GM04503 (cell line): ENCODE results near the gene DOCK2.

Experiments
- DNase-seq: peaks from one replicate; pipeline ENCODE4 v3.0.0-alpha.2; 2012; ENCODE audit warnings: low read depth

The DOCK2 gene

DNA sequence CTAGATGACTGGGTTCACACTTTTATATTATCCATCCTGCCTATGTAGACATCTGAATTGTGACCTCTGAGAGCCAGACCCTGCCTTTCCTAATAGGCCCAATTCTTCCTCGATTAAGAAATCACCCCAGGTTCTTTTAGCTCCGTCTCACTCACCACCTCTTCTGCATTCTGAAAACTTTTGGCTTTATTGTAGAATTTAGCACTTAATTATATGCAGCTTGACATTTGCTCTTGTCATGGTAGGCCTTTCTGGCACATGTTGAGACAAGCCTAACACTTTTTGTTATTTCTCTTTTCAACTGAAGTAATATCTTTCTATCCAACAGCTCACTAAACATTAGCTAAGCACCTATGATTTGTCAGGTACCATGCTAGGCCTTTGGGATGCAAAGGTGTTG is 180.0 kb downstream of the DOCK2 start:
- DNase-seq, result no peak

DNA sequence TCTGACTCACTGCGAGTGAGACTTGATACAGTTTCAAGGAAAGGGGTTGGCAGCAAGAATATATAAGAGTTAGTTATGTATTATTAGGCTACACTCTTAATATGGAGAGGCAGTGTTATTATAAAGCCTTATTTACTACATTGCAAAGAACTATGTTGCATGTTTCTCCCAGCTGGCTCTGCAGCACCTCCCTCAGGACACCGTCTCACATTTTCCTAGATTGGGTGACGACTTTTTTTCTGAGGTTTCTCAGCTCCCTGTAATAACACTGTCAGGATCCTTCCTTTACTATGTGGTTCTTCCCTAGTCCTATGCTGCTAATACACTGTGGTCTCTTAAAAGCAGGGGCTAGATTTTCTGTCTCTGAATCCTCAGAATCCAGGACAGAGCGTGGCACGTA is 189.5 kb downstream of the DOCK2 start:
- DNase-seq, result no peak

DNA sequence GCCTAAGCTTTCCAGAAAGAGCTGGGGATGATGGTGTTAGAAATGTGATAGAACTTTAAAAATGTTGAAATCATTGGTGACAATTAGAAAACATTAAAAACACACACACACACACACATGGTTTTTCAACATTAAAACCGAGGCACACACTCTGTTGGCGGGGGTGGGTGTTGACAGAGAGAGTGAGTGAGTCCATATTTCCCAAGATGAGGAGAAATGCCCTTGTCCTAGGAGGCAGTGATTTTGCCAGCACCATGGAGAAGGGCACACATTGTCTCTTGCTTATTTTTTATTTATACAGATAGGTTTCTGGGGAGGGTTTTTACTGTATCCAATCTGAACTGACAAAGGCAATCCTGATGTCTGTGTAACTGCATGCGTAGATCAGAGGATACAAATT is 190.7 kb downstream of the DOCK2 start:
- DNase-seq, result no peak

DNA sequence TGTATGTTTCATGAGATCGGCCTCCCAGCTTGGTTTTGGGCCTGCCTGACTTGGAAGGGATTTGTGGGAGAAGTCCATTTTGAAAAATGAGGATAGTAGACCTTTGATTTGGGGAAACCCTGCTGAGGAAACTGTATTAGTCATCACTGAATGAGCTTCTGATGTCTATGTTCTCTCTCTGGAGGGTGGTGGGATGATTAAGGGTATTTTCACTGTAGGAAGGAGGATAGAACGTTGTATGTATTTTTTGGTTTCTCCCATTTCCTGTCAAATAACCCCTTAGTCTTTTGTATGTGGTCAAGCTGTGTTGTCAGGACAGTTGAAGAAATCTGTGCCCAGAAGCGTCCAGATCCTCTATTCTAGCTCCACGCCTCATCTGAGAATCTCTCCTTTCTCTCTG is 191.3 kb downstream of the DOCK2 start:
- DNase-seq, result no peak

DNA sequence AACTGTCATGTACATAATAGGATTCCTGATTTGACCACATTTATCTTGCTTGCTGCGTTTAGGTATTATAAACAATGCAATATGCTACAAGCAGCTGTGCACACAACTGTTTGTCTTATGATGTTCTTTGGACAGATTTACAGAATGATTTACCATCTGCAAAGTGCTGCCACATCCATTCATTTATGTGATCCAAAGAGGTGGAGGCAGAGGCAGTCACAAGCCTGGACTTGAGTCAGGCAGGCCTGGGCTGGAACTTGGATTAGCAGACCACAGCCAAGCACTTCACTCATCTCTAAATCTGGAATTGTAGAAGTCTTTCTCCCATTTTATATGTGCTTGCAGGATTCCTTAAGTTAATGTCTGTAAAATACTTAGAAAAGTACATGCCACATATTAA is 194.3 kb downstream of the DOCK2 start:
- DNase-seq, result no peak

DNA sequence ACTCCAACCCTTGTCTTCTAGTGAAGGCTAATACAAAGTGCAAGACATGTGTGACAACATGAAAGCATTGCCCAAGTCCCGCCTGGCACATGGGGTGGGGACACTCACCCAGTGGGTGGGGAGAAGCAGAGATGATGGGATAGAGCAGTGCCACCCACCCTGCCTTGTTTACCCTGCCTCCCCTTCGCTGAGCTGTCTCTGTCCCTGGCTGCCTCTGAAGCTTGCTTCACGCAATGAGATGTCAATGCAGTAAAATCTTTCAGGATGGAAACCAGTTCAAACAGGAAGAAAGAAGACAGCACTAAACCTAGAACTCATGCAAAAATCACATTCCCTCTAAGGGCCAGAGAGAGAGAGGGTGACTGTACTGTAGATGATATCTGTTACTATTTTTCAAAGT is 195.2 kb downstream of the DOCK2 start:
- DNase-seq, result no peak

DNA sequence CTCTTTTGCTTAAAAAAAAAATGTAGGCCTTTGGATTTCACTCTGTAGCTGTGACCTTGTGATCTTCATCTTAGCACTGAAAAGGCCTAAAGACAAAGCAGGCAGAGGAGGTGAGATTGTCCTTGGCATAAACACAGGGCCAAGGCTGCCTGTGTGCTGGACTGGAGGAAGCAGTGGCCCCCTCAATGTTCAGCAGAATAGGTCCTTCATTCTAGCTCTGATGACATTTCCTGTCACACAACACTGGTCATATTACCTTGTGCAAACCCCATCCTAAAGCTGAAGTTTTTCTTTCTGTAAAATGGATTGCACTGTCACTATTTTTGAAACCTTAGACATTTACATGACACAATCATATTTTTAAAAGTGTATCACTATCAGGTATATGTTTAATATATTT is 195.8 kb downstream of the DOCK2 start:
- DNase-seq, result no peak

DNA sequence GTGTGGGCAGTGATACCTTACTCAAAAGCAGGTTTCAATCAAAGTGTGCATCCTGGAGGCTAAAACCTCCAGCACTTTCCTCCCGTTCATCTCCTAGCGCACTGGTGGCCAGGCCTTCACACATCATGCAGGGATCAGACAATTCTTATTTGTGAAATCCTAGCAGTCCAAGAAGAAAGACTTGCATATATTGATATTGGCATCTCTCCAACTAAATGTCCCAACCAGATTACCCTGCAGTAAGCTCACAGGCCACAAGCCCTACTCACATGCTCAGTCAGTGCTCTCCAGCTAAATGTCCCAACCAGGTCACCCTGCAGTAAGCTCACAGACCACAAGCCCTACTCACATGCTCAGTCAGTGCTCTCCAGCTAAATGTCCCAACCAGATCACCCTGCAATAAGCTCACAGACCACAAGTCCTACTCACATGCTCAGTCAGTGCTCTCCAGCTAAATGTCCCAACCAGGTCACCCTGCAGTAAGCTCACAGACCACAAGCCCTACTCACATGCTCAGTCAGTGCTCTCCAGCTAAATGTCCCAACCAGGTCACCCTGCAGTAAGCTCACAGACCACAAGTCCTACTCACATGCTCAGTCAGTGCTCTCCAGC is 196.7 kb downstream of the DOCK2 start:
- peak; percentile 11 for DNase-seq

DNA sequence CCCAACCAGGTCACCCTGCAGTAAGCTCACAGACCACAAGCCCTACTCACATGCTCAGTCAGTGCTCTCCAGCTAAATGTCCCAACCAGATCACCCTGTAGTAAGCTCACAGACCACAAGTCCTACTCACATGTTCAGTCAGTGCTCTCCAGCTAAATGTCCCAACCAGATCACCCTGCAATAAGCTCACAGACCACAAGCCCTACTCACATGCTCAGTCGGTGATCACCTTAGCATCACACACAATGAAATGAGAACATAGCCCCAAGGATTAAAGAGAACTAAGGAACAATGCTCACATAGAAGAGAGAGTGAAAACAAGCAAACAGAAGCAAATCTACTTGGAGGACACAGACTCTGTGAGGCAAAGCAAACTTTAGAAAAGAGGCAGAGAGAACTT is 197.5 kb downstream of the DOCK2 start:
- DNase-seq, result peak; percentile 6

DNA sequence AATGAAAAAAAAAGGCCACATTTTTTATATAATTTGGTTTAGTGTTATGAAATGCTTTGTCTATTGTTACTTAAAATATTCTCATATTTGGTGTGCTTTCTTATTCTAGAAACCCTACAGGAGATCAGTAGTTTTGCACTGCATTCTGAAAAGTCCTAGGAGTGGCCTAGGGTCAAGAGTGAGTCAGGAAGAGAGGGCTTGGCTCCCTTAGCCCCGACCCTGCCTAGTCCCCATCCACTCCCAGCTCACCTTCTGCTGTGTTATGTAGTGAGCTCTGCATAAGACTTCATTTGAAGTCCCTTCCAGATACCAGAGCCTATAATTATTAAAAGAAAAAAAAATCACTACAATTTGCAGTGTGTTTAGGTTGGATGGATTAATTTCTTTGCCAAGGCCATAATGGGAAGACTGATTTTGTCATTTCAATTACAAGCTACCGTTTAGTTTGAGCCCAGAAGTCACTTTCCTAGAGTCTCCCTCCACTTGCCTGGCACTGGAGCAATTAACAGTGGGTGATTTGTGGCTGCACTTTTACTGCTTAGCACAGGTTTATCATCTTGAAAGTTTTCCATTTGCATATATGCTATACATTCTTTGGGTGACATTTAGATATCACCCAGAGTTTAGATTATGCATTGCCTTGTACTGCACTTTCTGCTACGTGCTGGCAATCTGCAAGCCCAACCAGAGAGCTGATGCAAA is 199.9 kb downstream of the DOCK2 start:
- DNase-seq, result no peak

DNA sequence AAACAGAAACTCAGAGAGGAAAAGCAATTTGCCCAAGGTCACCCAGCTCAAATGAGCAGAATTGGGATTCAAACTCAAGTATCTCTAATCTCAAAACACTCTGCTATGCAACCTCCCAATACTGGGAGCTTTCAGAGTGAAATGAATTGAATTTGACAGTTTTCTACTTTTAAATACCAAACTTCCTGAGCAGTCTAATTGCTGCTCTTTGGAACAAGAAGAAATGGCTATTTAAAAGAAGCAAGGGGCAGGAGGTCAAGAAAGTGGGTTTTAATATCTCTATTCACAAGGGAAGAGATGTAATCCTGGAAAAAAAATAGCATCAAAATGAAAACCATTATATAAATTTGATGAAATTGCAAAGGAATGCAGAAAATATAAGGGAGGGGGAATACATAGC is 200.6 kb downstream of the DOCK2 start:
- DNase-seq, result no peak

DNA sequence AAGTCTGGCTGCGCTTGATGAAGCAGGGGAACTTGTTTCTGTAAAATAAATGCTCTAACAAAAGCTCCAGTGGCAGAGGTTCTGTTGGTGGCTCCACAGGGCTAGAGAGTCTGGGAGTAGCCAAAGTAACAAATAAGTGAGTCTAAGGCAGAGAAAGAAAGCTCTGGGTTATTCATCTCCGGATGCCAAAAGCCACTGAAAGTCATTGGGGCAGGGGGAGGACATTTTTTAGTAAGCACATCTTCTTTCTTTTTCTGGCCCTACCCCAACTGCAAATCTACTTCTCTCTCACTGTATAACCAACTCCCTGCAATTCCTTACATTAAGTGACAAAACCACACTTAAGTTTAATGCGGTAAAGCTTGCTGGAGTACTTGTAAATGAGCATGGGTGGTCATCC is 201.6 kb downstream of the DOCK2 start:
- DNase-seq, result no peak

DNA sequence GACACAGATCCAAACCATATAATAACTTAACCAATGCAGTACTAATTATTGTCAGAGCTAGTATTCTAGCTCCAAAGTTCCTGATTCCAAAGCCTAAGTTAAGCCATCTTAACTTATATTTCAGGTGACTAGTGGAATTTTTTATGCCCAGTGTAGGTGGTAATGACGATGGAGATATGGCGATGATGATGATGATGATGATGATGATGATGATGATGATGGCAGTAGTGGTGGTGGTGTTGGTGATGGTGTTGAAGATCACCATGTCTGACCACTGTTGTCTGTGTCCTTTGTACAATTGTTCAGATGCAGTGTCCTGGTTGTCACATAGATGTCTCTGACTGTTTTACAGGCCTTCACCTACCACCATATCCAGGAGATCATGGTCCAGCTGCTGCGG is 203.3 kb downstream of the DOCK2 start:
- no peak for DNase-seq

DNA sequence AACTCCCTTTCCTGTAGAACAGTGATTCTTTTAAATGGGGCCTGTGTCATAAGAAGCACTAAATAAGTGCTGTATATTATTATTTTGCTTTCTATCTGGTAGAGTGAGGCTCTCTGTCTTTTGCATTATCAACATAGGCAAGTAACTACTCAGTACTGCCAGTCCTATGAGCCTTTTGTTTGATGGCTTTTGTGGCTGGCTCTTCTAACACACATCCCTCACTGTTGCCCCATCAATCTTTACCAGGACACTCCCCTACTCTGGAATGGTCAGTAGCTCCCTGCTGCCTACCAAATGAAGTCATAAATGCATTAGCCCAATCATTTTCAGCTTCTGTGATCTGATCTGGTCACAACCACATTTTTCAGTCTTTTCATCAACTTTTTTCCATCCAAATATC is 205.6 kb downstream of the DOCK2 start:
- no peak for DNase-seq

DNA sequence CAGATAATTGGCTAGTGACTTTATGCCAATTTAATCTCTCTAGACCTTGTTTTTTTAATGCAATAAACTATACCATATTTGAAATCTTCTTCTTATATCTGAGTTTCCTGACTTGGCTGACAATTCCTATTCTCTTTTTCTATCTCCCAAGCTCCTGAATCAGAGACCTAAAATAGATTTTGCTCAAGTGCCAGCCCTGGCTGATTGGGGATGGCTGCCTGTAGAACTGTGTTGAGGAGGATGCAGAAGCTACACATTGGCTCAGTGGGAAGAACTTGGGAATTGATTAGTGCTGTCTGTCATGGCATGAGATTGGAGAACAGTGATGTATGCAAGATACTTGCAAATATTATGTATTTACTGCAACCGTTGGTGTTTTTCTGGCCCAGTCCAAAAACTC is 210.4 kb downstream of the DOCK2 start:
- no peak for DNase-seq

DNA sequence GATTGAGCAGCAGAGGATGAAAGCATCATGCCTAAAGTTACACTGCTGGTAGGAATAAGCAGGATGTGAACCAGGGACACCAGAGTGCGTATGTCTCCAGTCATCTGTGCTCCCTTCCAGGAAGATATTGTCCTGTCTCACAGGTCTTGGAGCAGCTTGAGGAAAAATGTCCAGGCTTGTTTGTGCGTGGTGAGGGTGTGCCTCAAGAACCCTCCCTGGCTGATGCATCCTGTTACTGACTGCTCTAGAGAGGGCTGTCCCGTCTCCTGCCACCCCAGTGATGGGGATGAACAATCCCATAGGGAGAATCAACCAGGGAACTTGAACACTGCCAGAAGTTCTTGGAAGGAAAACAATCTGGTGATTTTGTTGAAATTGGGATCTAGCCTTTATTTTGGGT is 211.2 kb downstream of the DOCK2 start:
- no peak for DNase-seq

DNA sequence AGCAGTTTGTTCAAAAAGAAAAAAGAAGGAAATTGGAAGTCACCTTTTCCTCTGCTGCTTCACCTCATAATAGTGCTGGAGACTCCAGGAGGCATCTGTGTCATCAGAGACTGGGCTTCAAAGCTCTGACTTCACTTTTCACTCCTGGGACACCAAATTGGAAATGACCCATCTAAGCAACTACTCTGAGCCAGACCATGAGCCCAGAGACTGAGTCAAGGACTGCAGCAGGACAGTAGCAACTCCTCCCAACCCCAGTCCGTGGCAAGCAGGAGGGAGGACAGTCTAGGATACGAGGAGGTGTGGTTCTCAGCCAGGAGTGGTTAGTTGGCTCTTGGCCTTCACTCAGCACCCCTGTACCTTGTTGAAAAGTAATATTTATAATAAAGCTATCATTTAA is 211.7 kb downstream of the DOCK2 start:
- DNase-seq, result no peak

DNA sequence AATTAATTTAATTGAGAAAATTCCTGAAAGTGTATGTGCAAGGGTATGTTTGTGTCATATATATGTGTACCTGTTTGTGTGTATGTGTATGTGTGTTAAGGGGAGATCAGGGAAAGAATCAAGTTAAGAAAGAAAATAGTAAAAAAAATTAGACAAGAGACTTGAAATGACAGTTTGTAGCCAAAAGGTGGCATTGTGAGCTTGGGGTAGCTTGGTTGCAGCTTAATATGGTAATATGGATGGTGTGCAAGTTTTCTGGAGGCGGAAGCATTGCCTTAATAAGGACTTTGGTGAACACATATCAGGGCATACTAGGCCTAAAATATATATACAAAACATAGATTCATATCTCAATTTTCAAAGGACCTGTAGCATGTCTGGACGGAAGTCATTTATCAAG is 213.3 kb downstream of the DOCK2 start:
- no peak for DNase-seq

DNA sequence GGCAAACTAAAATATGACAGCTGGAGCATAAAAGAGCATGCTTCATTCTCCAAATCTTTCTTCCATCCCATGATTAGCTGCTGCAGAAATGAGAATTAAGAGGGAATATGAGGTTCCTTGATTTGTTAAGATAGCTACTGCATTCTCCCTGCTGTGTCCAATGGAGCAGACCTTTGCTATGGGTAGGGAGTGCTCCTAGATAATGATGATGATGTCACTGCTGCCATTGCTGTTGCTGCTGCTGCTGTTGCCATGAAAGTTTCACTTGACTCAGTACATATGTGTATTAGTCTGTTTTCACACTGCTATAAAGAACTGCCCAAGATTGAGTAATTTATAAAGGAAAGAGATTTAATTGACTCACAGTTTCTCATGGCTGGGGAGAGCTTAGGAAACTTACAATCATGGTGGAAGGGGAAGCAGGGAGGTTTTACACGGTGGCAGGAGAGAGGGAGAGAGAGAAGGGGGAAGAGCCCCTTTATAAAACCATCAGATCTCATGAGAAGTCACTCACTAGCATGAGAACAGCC is 214.3 kb downstream of the DOCK2 start:
- no peak for DNase-seq

DNA sequence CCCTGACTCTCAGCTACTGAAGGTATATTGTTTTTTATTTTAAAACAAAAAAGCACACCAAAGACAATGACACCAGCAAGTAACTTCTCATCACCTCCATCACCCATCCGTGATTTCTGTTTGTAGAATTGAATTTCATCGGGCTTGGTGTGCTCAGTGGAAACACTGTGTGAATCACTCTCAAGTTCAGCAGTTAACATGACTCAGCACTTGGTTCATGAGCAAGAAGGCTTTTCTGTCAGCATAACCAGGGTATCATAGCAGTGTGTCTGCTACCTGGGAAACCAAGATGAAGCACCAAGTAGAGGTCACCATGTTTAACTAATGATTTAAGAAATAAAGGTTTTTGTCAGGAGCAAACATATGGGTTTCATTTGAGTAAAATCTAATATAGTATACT is 219.5 kb downstream of the DOCK2 start:
- DNase-seq, result peak; percentile 68

DNA sequence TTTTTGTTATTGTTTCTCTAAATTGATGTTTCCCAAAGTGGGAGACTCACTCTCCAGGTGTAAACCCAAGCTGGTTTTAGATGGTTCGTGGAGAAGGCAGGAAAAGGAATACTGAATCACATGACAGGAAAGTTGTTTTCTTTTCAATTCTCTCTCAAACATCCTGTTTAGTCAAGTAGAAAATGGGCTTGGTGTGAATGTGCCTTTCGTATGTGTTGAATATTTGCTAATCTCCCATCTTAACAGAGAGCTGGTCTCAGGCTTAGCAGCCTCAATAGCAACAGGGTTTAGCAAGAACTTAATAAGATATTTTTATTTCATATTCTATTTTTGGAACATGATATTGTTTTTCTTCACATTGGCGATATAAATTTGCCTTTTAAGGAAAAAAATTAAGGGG is 223.5 kb downstream of the DOCK2 start:
- no peak for DNase-seq

DNA sequence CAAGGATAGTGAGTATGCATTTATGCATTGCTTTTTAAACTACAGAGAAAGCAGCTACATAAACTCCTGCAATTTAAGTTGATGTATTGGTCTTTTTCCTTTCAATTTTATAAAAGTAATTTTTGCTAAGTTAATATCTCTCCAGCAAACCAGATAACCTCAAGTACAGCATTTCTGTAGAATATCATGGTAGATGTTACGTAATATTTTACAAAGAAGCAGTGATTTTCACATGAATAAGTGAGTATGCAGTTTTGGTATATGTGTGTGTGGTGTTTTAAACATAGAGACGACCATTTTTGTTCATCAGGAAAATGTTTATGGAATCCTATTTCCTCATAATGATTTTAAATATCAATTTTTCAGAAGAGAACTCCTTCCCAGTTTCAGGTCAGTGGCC is 224.4 kb downstream of the DOCK2 start:
- DNase-seq, result no peak

DNA sequence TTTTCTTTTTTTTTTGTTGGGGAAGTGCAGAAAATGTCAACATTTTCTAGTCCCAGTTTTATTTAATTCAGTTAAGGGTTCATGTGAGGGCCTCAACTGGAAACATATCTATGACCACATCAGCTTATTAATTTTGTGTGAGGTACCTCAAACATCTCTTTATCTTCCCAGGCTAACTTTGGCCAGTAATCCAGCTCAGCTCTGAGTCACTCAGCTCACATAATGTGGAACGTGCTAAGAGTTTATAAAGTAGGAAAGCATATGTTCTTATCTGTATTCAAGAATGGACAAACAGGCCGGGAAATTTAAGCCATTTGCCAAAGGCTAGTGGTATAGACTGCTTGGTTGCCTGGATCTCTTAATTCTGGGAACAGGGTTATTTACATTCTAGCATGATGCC is 224.9 kb downstream of the DOCK2 start:
- peak; percentile 51 for DNase-seq

DNA sequence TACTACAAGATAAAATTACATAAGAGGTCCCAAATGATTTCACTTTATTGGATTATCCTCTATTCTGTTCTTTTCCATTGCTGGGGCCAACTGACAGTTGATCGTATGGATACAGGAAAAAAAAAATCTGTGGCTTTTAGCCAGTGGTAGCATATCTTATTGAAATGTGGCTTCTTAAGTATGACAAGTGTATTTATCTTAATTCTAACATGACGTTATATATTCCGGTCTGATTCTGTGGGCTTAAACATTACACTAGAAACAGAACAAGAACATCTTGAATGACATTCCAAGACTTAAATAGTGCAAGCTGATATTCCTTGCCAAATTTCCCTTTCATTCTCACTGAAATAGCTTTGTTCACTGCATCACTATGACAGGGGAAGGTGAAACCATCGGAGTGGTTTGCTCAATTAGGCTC is 225.3 kb downstream of the DOCK2 start:
- DNase-seq, result no peak
